A549 treated with Mapracorat at 1 μM for 4 hours (cell line): ENCODE measurements around the gene PDCL2. TPM values are rescaled to one million over a fixed set of nuclear protein-coding genes. Genes with fewer than 3 reads are reported as not detected.

Experiments
- total RNA-seq: library from RNA; stranded (reverse); fragments of 200-300 nt; extraction: Qiagen RNA extraction; gene quantifications from 5 replicates; pipeline ENCODE4 v1.2.3, GENCODE V29; 2022

The PDCL2 gene, protein sequence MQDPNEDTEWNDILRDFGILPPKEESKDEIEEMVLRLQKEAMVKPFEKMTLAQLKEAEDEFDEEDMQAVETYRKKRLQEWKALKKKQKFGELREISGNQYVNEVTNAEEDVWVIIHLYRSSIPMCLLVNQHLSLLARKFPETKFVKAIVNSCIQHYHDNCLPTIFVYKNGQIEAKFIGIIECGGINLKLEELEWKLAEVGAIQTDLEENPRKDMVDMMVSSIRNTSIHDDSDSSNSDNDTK
- total RNA-seq, result not detected in 5 replicates

DNA sequence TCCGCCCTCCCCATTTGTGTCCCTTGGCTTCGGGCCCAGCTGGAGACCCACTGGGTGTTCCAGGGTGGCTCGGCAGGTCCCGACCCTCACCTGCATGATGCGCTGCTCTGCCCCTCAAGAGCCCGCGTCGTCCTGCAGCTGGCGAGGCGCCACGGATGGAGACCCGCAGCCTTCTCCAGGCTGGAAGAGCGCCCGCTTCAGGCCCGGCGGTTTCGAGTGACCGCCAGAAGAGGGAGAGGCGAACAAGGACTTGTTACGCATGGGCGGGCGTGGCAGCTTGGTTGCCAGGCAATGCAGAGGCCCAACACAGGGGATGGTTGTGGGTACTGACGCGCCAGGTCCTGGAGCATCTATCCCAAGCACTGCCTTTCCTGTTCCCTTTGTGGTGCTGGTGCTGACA lies at the start of gene PDCL2:
Gene PDCL2 (minus strand): TSS at position 232 of the 400 bp plus-strand sequence. CDS start 136 bp downstream, at position 96.

DNA sequence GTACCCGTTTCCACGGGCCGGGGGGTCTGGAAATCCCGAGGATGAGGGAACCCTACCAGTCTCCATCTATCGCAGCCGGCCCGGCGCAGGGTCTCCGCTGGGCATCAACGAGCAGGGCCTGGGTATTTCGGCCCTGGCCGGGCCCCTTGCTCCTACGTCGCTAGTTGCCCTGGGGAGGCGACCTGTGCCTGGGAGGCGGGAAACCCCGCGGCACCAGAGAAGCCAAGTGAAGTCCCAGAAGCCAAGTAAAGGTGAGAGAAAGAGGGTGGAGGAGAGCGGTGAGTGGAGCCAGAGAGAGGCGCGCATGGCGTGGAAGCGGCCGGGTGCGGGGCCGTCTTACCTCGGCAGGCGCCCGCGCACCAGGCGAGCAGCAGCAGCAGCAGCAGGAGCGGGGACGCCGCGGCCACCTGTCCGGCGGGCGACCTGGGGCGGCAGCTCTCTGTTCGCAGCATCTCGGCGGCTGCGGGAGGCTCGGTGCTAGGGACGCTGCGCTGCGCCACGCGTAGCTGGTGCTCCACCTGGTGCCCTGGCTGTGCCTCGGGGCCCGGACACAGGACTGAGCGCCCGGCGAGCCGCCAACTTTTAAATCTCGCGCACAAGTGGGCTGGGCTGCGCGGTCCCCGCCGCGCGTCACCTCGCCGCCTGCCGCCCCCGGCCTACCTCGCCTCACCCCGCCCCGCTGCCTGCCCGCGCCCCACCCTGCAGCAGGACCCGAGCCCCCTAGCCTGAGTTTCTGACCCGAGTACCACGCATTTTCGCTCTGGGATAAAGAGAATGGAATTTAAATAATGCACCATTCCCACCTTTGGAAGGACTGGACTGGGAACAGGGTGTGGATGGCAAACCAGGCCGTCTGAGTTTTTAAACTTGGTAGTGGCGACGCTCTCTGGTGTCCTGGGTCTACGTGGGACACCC lies 44.0 kb upstream of the PDCL2 start, which contains the start of gene NMU:
Gene NMU (minus strand): TSS at position 558 of the 915 bp plus-strand sequence. CDS start 106 bp downstream, at position 452.

DNA sequence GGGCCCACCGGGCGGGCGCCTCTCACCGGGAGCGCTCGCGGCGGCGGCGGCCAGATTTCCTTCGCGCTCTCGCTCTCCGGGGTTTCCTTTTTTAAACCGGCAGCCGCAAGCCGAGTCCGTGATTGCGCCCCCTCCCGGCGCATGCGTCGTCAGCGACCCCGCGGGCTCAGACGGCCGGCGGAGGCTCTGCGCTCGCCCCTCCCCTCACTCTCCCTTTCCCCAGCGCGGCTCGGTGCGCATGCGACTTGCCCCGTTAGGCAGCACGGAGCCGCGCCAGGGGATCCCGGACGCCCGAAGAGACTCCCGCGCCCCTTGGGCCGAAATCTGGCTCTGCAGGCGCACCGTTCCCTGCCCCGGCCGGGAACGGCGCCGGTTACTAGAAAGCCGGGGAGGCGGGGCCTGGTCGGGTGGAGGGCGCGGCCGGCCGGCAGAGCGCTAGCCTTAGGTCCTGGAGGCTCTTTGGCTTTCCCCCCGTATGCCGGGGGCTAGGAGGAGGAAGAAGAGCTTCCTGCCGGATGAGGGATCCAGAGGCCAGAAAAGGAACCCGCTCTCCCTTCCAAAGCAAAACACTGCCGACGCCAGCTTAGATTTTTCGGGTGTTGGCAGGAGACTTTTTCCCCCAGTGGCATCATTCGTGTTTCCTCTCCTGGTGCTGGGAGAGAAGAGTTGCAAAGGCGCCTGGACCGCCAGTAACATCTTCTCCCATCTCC lies 45.1 kb downstream of the PDCL2 start, which contains the start of gene CLOCK:
Gene CLOCK (minus strand): TSS at position 154 of the 710 bp plus-strand sequence. CDS start 64,124 bp downstream, outside the sequence.

Other genes with a start within 250 kb of the PDCL2 start
- gene SRD5A3, start 246.0 kb downstream of the PDCL2 start, total RNA-seq, result 5.3 to 11.7 TPM (median 10.9 TPM) in 5 replicates
- gene TMEM165, start 196.3 kb downstream of the PDCL2 start, total RNA-seq, result 49.3 to 64.2 TPM (median 54.5 TPM) in 5 replicates
- 3.7 to 5.6 TPM (median 4.8 TPM) in 5 replicates for gene CLOCK, start 45.3 kb downstream of the PDCL2 start, total RNA-seq
- 0.39 to 0.65 TPM (median 0.51 TPM) in 5 replicates for gene NMU, start 44.1 kb upstream of the PDCL2 start, total RNA-seq
- gene EXOC1L, start 227.5 kb upstream of the PDCL2 start, total RNA-seq, result not detected in 5 replicates